Mesendoderm (in vitro differentiated cells): ENCODE data around the gene CSF1R.
"Not testable (repeated sequence)": the region's sequence is repeated elsewhere in the genome, so short reads cannot be mapped to it uniquely, and the experiment has no call there.

Experiments used
- DNase-seq: peaks from one replicate; pipeline ENCODE4 v3.0.0; 2013
- H2AK5ac ChIP-seq: 2 replicates; pipeline ENCODE4 v1.6.1; 2013; ENCODE audit warnings: low read length, inconsistent platforms
- H2BK120ac ChIP-seq: 2 replicates; pipeline ENCODE4 v1.6.1; 2013; ENCODE audit warnings: low read depth, mild to moderate bottlenecking, low read length, moderate library complexity, mixed read lengths
- H2BK15ac ChIP-seq: replicated peaks from 2 replicates; pipeline ENCODE4 v1.6.1; 2013; ENCODE audit warnings: low read depth, mild to moderate bottlenecking, moderate library complexity
- H2BK5ac ChIP-seq: 2 replicates; pipeline ENCODE4 v1.6.1; 2013; ENCODE audit warnings: low read length, inconsistent platforms
- H3K18ac ChIP-seq: 2 replicates; pipeline ENCODE4 v1.6.1; 2013; ENCODE audit warnings: mild to moderate bottlenecking, low read length, mixed read lengths
- H3K23ac ChIP-seq: one replicate; pipeline ENCODE4 v1.6.1; 2013; ENCODE audit warnings: low read length
- H3K27ac ChIP-seq: 2 replicates; pipeline ENCODE4 v1.5.1; 2013; ENCODE audit warnings: low read depth, mild to moderate bottlenecking, inconsistent platforms, low read length, moderate library complexity
- H3K27me3 ChIP-seq: 2 replicates; pipeline ENCODE4 v1.6.1; 2013; ENCODE audit warnings: low read length, control low read depth, mild to moderate bottlenecking, inconsistent platforms; ENCODE audit not compliant: insufficient read depth, poor library complexity
- H3K36me3 ChIP-seq: 2 replicates; pipeline ENCODE4 v1.6.1; 2013; ENCODE audit warnings: low read length, inconsistent platforms; ENCODE audit not compliant: control insufficient read depth, insufficient read depth
- H3K4ac ChIP-seq: one replicate; pipeline ENCODE4 v1.6.1; 2013; ENCODE audit warnings: low read depth, mild to moderate bottlenecking, low read length, moderate library complexity
- H3K4me1 ChIP-seq: 2 replicates; pipeline ENCODE4 v1.6.1; 2013; ENCODE audit warnings: low read depth, low read length, inconsistent platforms; ENCODE audit not compliant: control insufficient read depth
- H3K4me2 ChIP-seq: 2 replicates; pipeline ENCODE4 v1.6.1; 2013; ENCODE audit warnings: low read length
- H3K4me3 ChIP-seq: 2 replicates; pipeline ENCODE4 v1.5.1; 2013; ENCODE audit warnings: mild to moderate bottlenecking, low read length
- H3K56ac ChIP-seq: one replicate; pipeline ENCODE4 v1.6.1; 2013; ENCODE audit warnings: low read length
- H3K79me1 ChIP-seq: 2 replicates; pipeline ENCODE4 v1.6.1; 2013; ENCODE audit warnings: low read length, inconsistent platforms
- H3K79me2 ChIP-seq: 2 replicates; pipeline ENCODE4 v1.6.1; 2013; ENCODE audit warnings: mild to moderate bottlenecking, low read length; ENCODE audit not compliant: control insufficient read depth, insufficient read depth
- H3K9ac ChIP-seq: 2 replicates; pipeline ENCODE4 v1.6.1; 2013; ENCODE audit warnings: low read length, inconsistent platforms
- H4K5ac ChIP-seq: one replicate; pipeline ENCODE4 v1.6.1; 2013; ENCODE audit warnings: low read length
- H4K8ac ChIP-seq: one replicate; pipeline ENCODE4 v1.6.1; 2013; ENCODE audit warnings: low read depth, mild to moderate bottlenecking, control low read depth, low read length, moderate library complexity
- WGBS: extraction: QIAGEN DNeasy Blood & Tissue Kit; methylation state at CpG from one replicate; pipeline ENCODE4 v1.1.7; 2013; ENCODE audit warnings: low lambda C conversion rate, missing lambda C conversion rate; ENCODE audit not compliant: insufficient coverage; ENCODE audit errors: extremely low coverage; 5-methylcytosine and 5-hydroxymethylcytosine counted together

The CSF1R gene

DNA sequence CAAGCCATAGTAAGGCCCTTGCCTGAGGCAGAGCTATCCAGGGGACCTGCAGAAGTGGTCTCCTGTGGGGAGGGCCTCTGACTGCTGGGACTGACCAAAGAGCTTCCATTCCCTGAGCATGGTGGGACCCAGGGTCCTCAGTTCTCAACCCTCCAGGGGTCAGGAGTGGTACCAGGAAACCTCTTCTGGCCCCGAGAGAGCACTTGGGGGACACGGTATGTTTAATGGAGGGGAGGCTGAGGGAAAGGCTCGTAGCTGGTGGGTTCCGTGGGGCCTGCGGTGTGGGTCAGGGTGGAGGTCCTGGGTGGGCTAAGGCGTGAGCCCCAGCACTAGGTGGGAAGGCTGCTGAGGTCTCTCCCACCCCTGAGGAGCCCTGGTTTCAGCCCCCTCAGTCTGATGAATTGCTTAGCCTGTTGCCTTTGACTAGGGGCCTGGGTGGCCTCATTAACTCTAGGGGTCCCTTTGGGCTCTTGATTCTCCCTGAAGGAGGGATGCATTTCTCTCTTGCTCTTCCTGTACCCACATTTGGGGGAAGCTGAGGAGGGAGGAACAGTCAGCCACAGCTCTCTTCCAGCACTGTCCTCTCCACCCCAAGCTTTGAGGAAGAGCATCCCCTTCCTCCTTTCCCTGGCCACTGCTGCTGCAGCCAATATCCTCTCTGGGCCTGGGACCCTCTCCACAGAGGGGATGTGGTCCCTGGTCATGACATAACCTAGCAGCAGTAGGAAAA is 34.0 kb downstream of the CSF1R start:
- peaks cover 26% of the 10 kb centered on the region for H3K36me3 ChIP-seq

GRCh38 chr5:150051657-150052195 is 34.6 kb downstream of the CSF1R start:
- no peak overlapping the region for H3K4ac ChIP-seq
- no peak overlapping the region for H3K23ac ChIP-seq
- DNase-seq = no peak
- H3K4me1 ChIP-seq = no peaks in the 10 kb centered on the region
- no peak overlapping the region for H4K8ac ChIP-seq
- no peak overlapping the region for H3K4me2 ChIP-seq
- no peak overlapping the region for H3K18ac ChIP-seq
- H3K79me1 ChIP-seq = no peaks in the 10 kb centered on the region
- no peak overlapping the region for H2AK5ac ChIP-seq
- H3K4me3 ChIP-seq = no peak overlapping the region
- no peak overlapping the region for H3K9ac ChIP-seq
- H3K79me2 ChIP-seq = no peaks in the 10 kb centered on the region
- no peak overlapping the region for H2BK5ac ChIP-seq
- H3K36me3 ChIP-seq = peaks cover 26% of the 10 kb centered on the region
- H3K27ac ChIP-seq = no peak overlapping the region
- WGBS = no CpG with 5 or more reads among the region's 18 CpGs
- no peak overlapping the region for H2BK120ac ChIP-seq
- no peaks in the 10 kb centered on the region for H3K27me3 ChIP-seq
- H4K5ac ChIP-seq = no peak overlapping the region
- H2BK15ac ChIP-seq = no peak overlapping the region
- H3K56ac ChIP-seq = no peak overlapping the region

More for the DNA sequence above, 34.0 kb downstream of the CSF1R start:
- Histone ChIP-seq H3K79me2 (no peaks in the 10 kb centered on the region), H2BK120ac (no peak overlapping the region), H3K18ac (no peak overlapping the region), H3K9ac (no peak overlapping the region), H3K27ac (no peak overlapping the region), H3K79me1 (no peaks in the 10 kb centered on the region), H4K8ac (no peak overlapping the region), H3K23ac (no peak overlapping the region), H4K5ac (no peak overlapping the region), H3K27me3 (no peaks in the 10 kb centered on the region), H3K4me2 (no peak overlapping the region), H3K4ac (no peak overlapping the region), H2BK5ac (no peak overlapping the region), H2BK15ac (no peak overlapping the region), H2AK5ac (no peak overlapping the region), H3K4me1 (no peaks in the 10 kb centered on the region), H3K4me3 (no peak overlapping the region), H3K56ac (no peak overlapping the region)
- no CpG with 5 or more reads among the region's 6 CpGs for WGBS
- DNase-seq = no peak

GRCh38 chr5:150050172-150050811 is 36.1 kb downstream of the CSF1R start:
- not testable (repeated sequence) for H3K9ac ChIP-seq, H3K4ac ChIP-seq, H4K8ac ChIP-seq, H3K27ac ChIP-seq, H3K79me2 ChIP-seq, H3K23ac ChIP-seq, H2BK120ac ChIP-seq, H2AK5ac ChIP-seq, H3K79me1 ChIP-seq, DNase-seq, H3K56ac ChIP-seq, H3K4me1 ChIP-seq, H3K4me3 ChIP-seq, H2BK15ac ChIP-seq, H3K18ac ChIP-seq, H3K4me2 ChIP-seq, H3K27me3 ChIP-seq, H4K5ac ChIP-seq, H2BK5ac ChIP-seq
- H3K36me3 ChIP-seq = peaks cover 24% of the 10 kb centered on the region
- WGBS = no CpG with 5 or more reads among the region's 14 CpGs

- no CpG with 5 or more reads among the region's 6 CpGs for WGBS
- Histone ChIP-seq H4K8ac (no peak overlapping the region), H2BK15ac (no peak overlapping the region), H2AK5ac (no peak overlapping the region), H2BK120ac (no peak overlapping the region), H3K9ac (no peak overlapping the region), H3K4ac (no peak overlapping the region), H3K4me1 (no peaks in the 10 kb centered on the region), H3K27ac (no peak overlapping the region), H3K79me1 (no peaks in the 10 kb centered on the region), H3K4me3 (no peak overlapping the region), H3K27me3 (no peaks in the 10 kb centered on the region), H2BK5ac (no peak overlapping the region), H3K4me2 (no peak overlapping the region), H3K36me3 (peaks cover 19% of the 10 kb centered on the region), H4K5ac (no peak overlapping the region), H3K23ac (no peak overlapping the region), H3K79me2 (no peaks in the 10 kb centered on the region), H3K18ac (no peak overlapping the region), H3K56ac (no peak overlapping the region)
- no peak for DNase-seq
Observed at GRCh38 chr5:150046031-150046430, 40.3 kb downstream of the CSF1R start.

- no peak overlapping the region for H3K56ac ChIP-seq
- H3K27me3 ChIP-seq = no peaks in the 10 kb centered on the region
- H3K4ac ChIP-seq = no peak overlapping the region
- H4K8ac ChIP-seq = no peak overlapping the region
- no peaks in the 10 kb centered on the region for H3K79me1 ChIP-seq
- no peak overlapping the region for H4K5ac ChIP-seq
- H2BK120ac ChIP-seq = no peak overlapping the region
- H3K4me2 ChIP-seq = no peak overlapping the region
- WGBS = no CpG with 5 or more reads among the region's 6 CpGs
- H2BK5ac ChIP-seq = no peak overlapping the region
- H3K4me3 ChIP-seq = no peak overlapping the region
- H3K36me3 ChIP-seq = peaks cover 17% of the 10 kb centered on the region
- H2AK5ac ChIP-seq = no peak overlapping the region
- peak; percentile 27 for DNase-seq
- no peak overlapping the region for H2BK15ac ChIP-seq
- H3K79me2 ChIP-seq = no peaks in the 10 kb centered on the region
- no peaks in the 10 kb centered on the region for H3K4me1 ChIP-seq
- no peak overlapping the region for H3K18ac ChIP-seq
- H3K9ac ChIP-seq = no peak overlapping the region
- no peak overlapping the region for H3K23ac ChIP-seq
- H3K27ac ChIP-seq = no peak overlapping the region
Observed at GRCh38 chr5:150045549-150045948, 40.8 kb downstream of the CSF1R start.
